HG03025 (cell line): ENCODE measurements around the gene GATAD2B.
"Not testable (repeated sequence)": the region's sequence is repeated elsewhere in the genome, so short reads cannot be mapped to it uniquely, and the experiment has no call there.

ENCODE experiments used
- ATAC-seq: cut with Tn5 transposase; IDR thresholded peaks from one replicate; pipeline ENCODE4 v1.9.1; 2021; ENCODE audit warnings: mild to moderate bottlenecking, moderate library complexity; ENCODE audit not compliant: unreplicated experiment, low FRiP score

Gene GATAD2B

GRCh38 chr1:153899509-153899908, 23.3 kb downstream of the GATAD2B start:
- no peak for ATAC-seq

GRCh38 chr1:153895866-153896265, 26.9 kb downstream of the GATAD2B start:
- ATAC-seq: not testable (repeated sequence)

- not testable (repeated sequence) for ATAC-seq
These were observed 31.7 kb downstream of the GATAD2B start for GRCh38 chr1:153891042-153891441.

GRCh38 chr1:153888533-153888932, 34.2 kb downstream of the GATAD2B start:
- no peak for ATAC-seq

- ATAC-seq: no peak
These were observed 36.6 kb downstream of the GATAD2B start for GRCh38 chr1:153886127-153886526.

- no peak for ATAC-seq
These were observed 39.5 kb downstream of the GATAD2B start for GRCh38 chr1:153883223-153883622.

- ATAC-seq: no peak
These were observed 40.4 kb downstream of the GATAD2B start for GRCh38 chr1:153882296-153882912.

GRCh38 chr1:153881751-153882150, 41.0 kb downstream of the GATAD2B start:
- ATAC-seq: no peak

GRCh38 chr1:153880962-153881361, 41.8 kb downstream of the GATAD2B start:
- no peak for ATAC-seq

GRCh38 chr1:153880024-153880423, 42.7 kb downstream of the GATAD2B start:
- ATAC-seq: no peak

- ATAC-seq: no peak
These were observed 45.7 kb downstream of the GATAD2B start for GRCh38 chr1:153877112-153877511.

- no peak for ATAC-seq
These were observed 49.8 kb downstream of the GATAD2B start for GRCh38 chr1:153872934-153873333.

- no peak for ATAC-seq
These were observed 50.4 kb downstream of the GATAD2B start for GRCh38 chr1:153872331-153872730.

GRCh38 chr1:153869486-153869885, 53.3 kb downstream of the GATAD2B start:
- ATAC-seq: no peak

GRCh38 chr1:153866045-153866850, 56.5 kb downstream of the GATAD2B start:
- no peak for ATAC-seq

GRCh38 chr1:153860285-153860684, 62.5 kb downstream of the GATAD2B start:
- ATAC-seq: no peak

GRCh38 chr1:153857505-153857904, 65.3 kb downstream of the GATAD2B start:
- ATAC-seq: no peak

GRCh38 chr1:153856763-153857162, 66.0 kb downstream of the GATAD2B start:
- ATAC-seq: no peak

GRCh38 chr1:153852170-153852569, 70.6 kb downstream of the GATAD2B start:
- ATAC-seq: no peak

- ATAC-seq: peak; percentile 38
These were observed 73.1 kb downstream of the GATAD2B start for GRCh38 chr1:153849487-153850185.

GRCh38 chr1:153848805-153849204, 74.0 kb downstream of the GATAD2B start:
- no peak for ATAC-seq
